ENCODE data around the gene SYCP2L.
"Not testable (repeated sequence)": the region's sequence is repeated elsewhere in the genome, so short reads cannot be mapped to it uniquely, and the experiment has no call there.

The SYCP2L gene

GRCh38 chr6:10857259-10857658 is 29.6 kb upstream of the SYCP2L start:
- no peaks in the 10 kb centered on the region for H3K27me3 Mint-ChIP-seq (ENCODE audit: low read depth)
- no peak overlapping the region for H3K4me3 Mint-ChIP-seq
- H3K4me1 Mint-ChIP-seq, result no peaks in the 10 kb centered on the region
- TF ChIP-seq CTCF (IDR thresholded peaks at IDR 0.05; ENCODE audit: unreplicated experiment in 3 of 3), result no peak
- H3K36me3 Mint-ChIP-seq (ENCODE audit: low read depth), result peaks cover 11% of the 10 kb centered on the region
- H3K9me3 Mint-ChIP-seq, result peaks cover 12% of the 10 kb centered on the region
- no peak overlapping the region for H3K27ac Mint-ChIP-seq

- H3K27me3 Mint-ChIP-seq (ENCODE audit: low read depth), result no peaks in the 10 kb centered on the region
- TF ChIP-seq CTCF (IDR thresholded peaks at IDR 0.05; ENCODE audit: unreplicated experiment in 3 of 3), result no peak
- H3K27ac Mint-ChIP-seq, result no peak overlapping the region
Observed at GRCh38 chr6:10861086-10861485, 25.8 kb upstream of the SYCP2L start.

GRCh38 chr6:10862361-10862760 is 24.5 kb upstream of the SYCP2L start:
- Mint-ChIP-seq H3K4me1 (no peaks in the 10 kb centered on the region), H3K9me3 (no peaks in the 10 kb centered on the region), H3K4me3 (no peak overlapping the region), H3K36me3 (ENCODE audit: low read depth) (no peaks in the 10 kb centered on the region), H3K27me3 (ENCODE audit: low read depth) (no peaks in the 10 kb centered on the region), H3K27ac (no peak overlapping the region)
- TF ChIP-seq CTCF (IDR thresholded peaks at IDR 0.05; ENCODE audit: unreplicated experiment in 3 of 3), result no peak

More at GRCh38 chr6:10861086-10861485, 25.8 kb upstream of the SYCP2L start:
- no peaks in the 10 kb centered on the region for H3K36me3 Mint-ChIP-seq (ENCODE audit: low read depth)
- H3K4me3 Mint-ChIP-seq, result no peak overlapping the region
- H3K4me1 Mint-ChIP-seq, result no peaks in the 10 kb centered on the region
- H3K9me3 Mint-ChIP-seq, result no peaks in the 10 kb centered on the region

- H3K4me1 Mint-ChIP-seq; H3K9me3 Mint-ChIP-seq; H3K27ac Mint-ChIP-seq; H3K27me3 Mint-ChIP-seq (ENCODE audit: low read depth); H3K4me3 Mint-ChIP-seq; H3K36me3 Mint-ChIP-seq (ENCODE audit: low read depth): not testable (repeated sequence)
Observed at GRCh38 chr6:10863031-10863430, 23.8 kb upstream of the SYCP2L start.

- H3K36me3 Mint-ChIP-seq (ENCODE audit: low read depth); H3K27me3 Mint-ChIP-seq (ENCODE audit: low read depth); H3K4me3 Mint-ChIP-seq; H3K4me1 Mint-ChIP-seq; H3K27ac Mint-ChIP-seq; H3K9me3 Mint-ChIP-seq: not testable (repeated sequence)
Observed at GRCh38 chr6:10866709-10867108, 20.1 kb upstream of the SYCP2L start.

GRCh38 chr6:10867952-10868351 is 18.9 kb upstream of the SYCP2L start:
- Mint-ChIP-seq H3K9me3 (no peaks in the 10 kb centered on the region), H3K27me3 (ENCODE audit: low read depth) (no peaks in the 10 kb centered on the region), H3K27ac (no peak overlapping the region), H3K4me1 (no peaks in the 10 kb centered on the region), H3K36me3 (ENCODE audit: low read depth) (no peaks in the 10 kb centered on the region), H3K4me3 (no peak overlapping the region)
- TF ChIP-seq CTCF (IDR thresholded peaks at IDR 0.05; ENCODE audit: unreplicated experiment in 3 of 3), result no peak

- Mint-ChIP-seq H3K27me3 (ENCODE audit: low read depth) (peaks cover 21% of the 10 kb centered on the region), H3K27ac (no peak overlapping the region), H3K4me3 (no peak overlapping the region), H3K9me3 (no peaks in the 10 kb centered on the region), H3K36me3 (ENCODE audit: low read depth) (no peaks in the 10 kb centered on the region), H3K4me1 (no peaks in the 10 kb centered on the region)
- no peak for TF ChIP-seq CTCF (IDR thresholded peaks at IDR 0.05; ENCODE audit: unreplicated experiment in 3 of 3)
Observed at GRCh38 chr6:10873374-10873773, 13.5 kb upstream of the SYCP2L start.
